Tibial nerve (tissue), 4 donors: ENCODE measurements around the gene SLC48A1. TPM values are rescaled to one million over a fixed set of nuclear protein-coding genes. Genes with fewer than 3 reads are reported as not detected.

Experiments
- DNase-seq, 2 donors: peaks; one replicate each; pipeline ENCODE4 v3.0.0-alpha.2; 2019; ENCODE audit warnings: low spot score in 2 of 2
- H3K27ac ChIP-seq, 4 donors: fragments of 200-600 bp; sonication (generic) in 3 of 4; one replicate each; pipeline ENCODE4 v1.5.1; 2017 to 2019; ENCODE audit warnings: mild to moderate bottlenecking in 1 of 4
- H3K27me3 ChIP-seq, 2 donors: fragments of 200-600 bp; sonication (generic) in 1 of 2; one replicate each; pipeline versions ENCODE4 v1.5.1 to v1.6.0; 2017 to 2019
- H3K36me3 ChIP-seq, 3 donors: fragments of 200-600 bp; sonication (generic); one replicate each; pipeline ENCODE4 v1.5.1; 2018 to 2019
- H3K4me1 ChIP-seq, 4 donors: fragments of 200-600 bp; sonication (generic) in 3 of 4; one replicate each; pipeline ENCODE4 v1.5.1; 2017 to 2019
- H3K4me3 ChIP-seq, 4 donors: fragments of 200-600 bp; sonication (generic) in 3 of 4; one replicate each; pipeline ENCODE4 v1.5.1; 2017 to 2019; ENCODE audit warnings: mild to moderate bottlenecking in 1 of 4, moderate library complexity in 1 of 4
- H3K9me3 ChIP-seq, 4 donors: fragments of 200-600 bp; sonication (generic) in 3 of 4; one replicate each; pipeline ENCODE4 v1.5.1; 2017 to 2019
- EP300 ChIP-seq, 2 donors: sonication (generic); formaldehyde crosslinking; IDR thresholded peaks; one replicate each; pipeline ENCODE4 v1.6.1; 2017; ENCODE audit warnings: antibody characterized with exemption in 2 of 2, mild to moderate bottlenecking in 1 of 2
- POLR2A ChIP-seq, 2 donors: fragments of 450-650 bp; IDR thresholded peaks; one replicate each; pipeline ENCODE4 v1.6.1; 2017; ENCODE audit warnings: antibody characterized with exemption in 2 of 2, mild to moderate bottlenecking in 2 of 2, moderate library complexity in 2 of 2
- WGBS, 2 donors: methylation state at CpG; one replicate each; pipeline ENCODE4 v1.1.5; 2018; 5-methylcytosine and 5-hydroxymethylcytosine counted together
- total RNA-seq, 4 donors: library from RNA; depleted of rRNA; stranded (reverse); fragments of >200 nt; gene quantifications; one replicate each; pipeline ENCODE4 v1.1.0, GENCODE V29; 2016
- TF ChIP-seq, protein P1 (sequence below), 5 experiments: fragments of 200-600 bp in 3 of 5; fragments of 450-650 bp in 2 of 5; sonication (generic) in 3 of 5; IDR thresholded peaks; one replicate each; pipeline ENCODE4 v1.5.1; 2016 to 2019; ENCODE audit warnings: antibody characterized with exemption in 5 of 5, mild to moderate bottlenecking in 3 of 5, moderate library complexity in 2 of 5

SLC48A1 gene
- total RNA-seq, 4 donors from 2014 or later, result 24.6 to 37.9 (median 33.8) TPM

- Histone ChIP-seq H3K4me1 (no peaks in the 10 kb centered on the region), H3K36me3 (peaks cover 0 to 5% (median 0%) of the 10 kb centered on the region in 3 donors), H3K9me3 (no peaks in the 10 kb centered on the region), H3K4me3 (no peak overlapping the region), H3K27me3 (no peaks in the 10 kb centered on the region), H3K27ac (no peak overlapping the region)
- WGBS, 2 donors, result 86 to 89% methylated on average over 4 of the region's 4 CpGs
- DNase-seq, result no peak
- TF ChIP-seq POLR2A (IDR thresholded peaks at IDR 0.05) (no peak), EP300 (IDR thresholded peaks at IDR 0.05) (no peak)
- TF ChIP-seq, protein P1, sequence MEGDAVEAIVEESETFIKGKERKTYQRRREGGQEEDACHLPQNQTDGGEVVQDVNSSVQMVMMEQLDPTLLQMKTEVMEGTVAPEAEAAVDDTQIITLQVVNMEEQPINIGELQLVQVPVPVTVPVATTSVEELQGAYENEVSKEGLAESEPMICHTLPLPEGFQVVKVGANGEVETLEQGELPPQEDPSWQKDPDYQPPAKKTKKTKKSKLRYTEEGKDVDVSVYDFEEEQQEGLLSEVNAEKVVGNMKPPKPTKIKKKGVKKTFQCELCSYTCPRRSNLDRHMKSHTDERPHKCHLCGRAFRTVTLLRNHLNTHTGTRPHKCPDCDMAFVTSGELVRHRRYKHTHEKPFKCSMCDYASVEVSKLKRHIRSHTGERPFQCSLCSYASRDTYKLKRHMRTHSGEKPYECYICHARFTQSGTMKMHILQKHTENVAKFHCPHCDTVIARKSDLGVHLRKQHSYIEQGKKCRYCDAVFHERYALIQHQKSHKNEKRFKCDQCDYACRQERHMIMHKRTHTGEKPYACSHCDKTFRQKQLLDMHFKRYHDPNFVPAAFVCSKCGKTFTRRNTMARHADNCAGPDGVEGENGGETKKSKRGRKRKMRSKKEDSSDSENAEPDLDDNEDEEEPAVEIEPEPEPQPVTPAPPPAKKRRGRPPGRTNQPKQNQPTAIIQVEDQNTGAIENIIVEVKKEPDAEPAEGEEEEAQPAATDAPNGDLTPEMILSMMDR (IDR thresholded peaks at IDR 0.05), result no peak
These were observed 25.9 kb upstream of the SLC48A1 start for GRCh38 chr12:47747126-47747525.

DNA sequence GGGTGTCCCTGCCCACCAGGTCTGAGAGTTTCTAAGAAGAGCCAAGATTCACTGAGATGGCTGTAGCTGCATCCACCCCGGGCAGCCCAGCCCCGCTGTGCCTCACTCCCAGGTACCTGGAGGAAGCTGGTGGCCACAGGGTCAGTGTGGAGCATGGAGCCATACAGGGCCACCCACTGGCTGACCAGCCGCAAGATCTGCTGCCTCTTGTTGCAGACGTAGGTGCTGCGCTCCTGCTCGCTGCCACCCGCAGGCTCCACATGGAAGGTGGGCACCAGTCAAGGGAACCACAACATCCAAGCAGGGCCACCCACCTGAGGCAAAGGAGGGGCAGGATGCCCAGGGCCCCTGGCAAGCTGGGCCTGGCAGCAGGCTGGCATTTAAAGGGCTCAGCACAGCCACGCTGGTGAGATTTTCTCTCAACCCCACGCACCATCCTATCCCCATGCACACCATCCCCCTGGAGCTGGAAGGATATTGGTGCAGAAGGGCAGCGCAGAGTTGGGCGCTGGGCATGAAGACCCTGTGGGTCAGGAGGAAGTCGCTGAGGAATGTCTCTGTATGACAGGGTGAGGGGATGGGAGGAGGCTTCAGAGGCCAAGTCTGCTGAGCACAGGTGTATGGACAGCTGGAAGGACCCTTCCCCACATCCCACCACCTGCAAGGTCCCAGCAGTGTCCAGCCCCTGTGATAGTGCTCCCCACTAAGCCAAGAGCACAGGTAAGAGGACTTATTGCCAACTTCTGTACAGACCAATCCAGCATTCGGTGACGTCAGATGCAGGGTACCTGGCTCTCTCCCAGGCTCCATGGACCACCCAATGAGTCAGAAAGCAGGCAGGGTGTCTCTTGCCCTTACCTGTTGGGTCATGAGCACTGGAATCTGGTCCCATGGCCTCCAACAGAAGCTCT lies 25.2 kb upstream of the SLC48A1 start:
- Histone ChIP-seq H3K4me3 (no peak overlapping the region), H3K27ac (no peak overlapping the region), H3K9me3 (no peaks in the 10 kb centered on the region), H3K36me3 (peaks cover 0 to 5% (median 0%) of the 10 kb centered on the region in 3 donors), H3K27me3 (no peaks in the 10 kb centered on the region), H3K4me1 (peaks cover 0 to 5% (median 0%) of the 10 kb centered on the region in 4 donors)
- TF ChIP-seq POLR2A (IDR thresholded peaks at IDR 0.05) (no peak), EP300 (IDR thresholded peaks at IDR 0.05) (no peak)
- TF ChIP-seq, protein P1 (IDR thresholded peaks at IDR 0.05), result no peak
- DNase-seq, result no peak
- 90 to 94% methylated on average over 12 to 13 of the region's 14 CpGs for WGBS, 2 donors

DNA sequence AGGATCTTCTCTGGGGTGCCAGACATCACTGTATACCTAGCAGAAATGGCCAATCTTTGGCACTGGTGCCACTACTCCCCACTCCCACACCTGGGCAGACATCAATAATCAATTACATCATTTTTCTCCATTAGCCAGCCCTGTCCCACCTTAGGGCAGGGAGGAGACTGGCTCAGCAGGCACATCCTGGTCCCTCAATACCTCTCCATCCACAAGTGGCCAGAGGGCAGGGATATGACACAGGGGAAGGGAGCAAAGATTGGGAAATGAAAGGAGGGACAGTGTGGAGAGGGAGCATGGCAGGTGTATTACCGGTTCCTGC lies 24.6 kb upstream of the SLC48A1 start:
- Histone ChIP-seq H3K27me3 (no peaks in the 10 kb centered on the region), H3K9me3 (no peaks in the 10 kb centered on the region), H3K27ac (no peak overlapping the region), H3K4me1 (peaks cover 0 to 11% (median 3%) of the 10 kb centered on the region in 4 donors), H3K36me3 (peaks cover 0 to 5% (median 0%) of the 10 kb centered on the region in 3 donors), H3K4me3 (no peak overlapping the region)
- no peak for DNase-seq
- TF ChIP-seq POLR2A (IDR thresholded peaks at IDR 0.05) (no peak), EP300 (IDR thresholded peaks at IDR 0.05) (no peak)
- TF ChIP-seq, protein P1 (IDR thresholded peaks at IDR 0.05), result no peak
- WGBS, 2 donors, result 91 to 100% methylated on average over 1 of the region's 1 CpG

DNA sequence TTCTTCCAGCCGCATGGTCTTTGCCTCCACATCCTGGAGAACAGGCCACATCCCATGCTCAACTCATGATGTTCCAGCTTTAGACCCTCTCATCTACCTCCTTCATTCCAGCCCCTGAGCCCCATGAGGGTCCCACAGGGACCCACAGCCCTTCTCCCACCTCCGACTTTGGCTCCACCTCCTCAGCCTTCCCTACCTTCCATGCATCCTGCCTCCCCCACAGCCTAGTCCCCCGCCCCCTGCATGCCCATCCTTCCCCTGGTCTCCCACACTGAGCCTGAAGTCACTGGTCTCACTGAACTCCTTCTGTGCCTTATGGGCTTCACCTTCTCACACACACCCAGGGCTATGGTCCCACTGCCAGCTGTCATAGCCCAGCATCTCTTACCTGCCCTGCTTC lies 24.1 kb upstream of the SLC48A1 start:
- 86 to 90% methylated on average over 3 of the region's 3 CpGs for WGBS, 2 donors
- no peak for DNase-seq
- Histone ChIP-seq H3K27me3 (no peaks in the 10 kb centered on the region), H3K27ac (no peak overlapping the region), H3K36me3 (peaks cover 0 to 5% (median 0%) of the 10 kb centered on the region in 3 donors), H3K9me3 (no peaks in the 10 kb centered on the region), H3K4me3 (no peak overlapping the region), H3K4me1 (peaks cover 0 to 15% (median 7%) of the 10 kb centered on the region in 4 donors)
- no peak for TF ChIP-seq POLR2A (IDR thresholded peaks at IDR 0.05)
- TF ChIP-seq, protein P1 (IDR thresholded peaks at IDR 0.05), result no peak
- no peak for TF ChIP-seq EP300 (IDR thresholded peaks at IDR 0.05)

DNA sequence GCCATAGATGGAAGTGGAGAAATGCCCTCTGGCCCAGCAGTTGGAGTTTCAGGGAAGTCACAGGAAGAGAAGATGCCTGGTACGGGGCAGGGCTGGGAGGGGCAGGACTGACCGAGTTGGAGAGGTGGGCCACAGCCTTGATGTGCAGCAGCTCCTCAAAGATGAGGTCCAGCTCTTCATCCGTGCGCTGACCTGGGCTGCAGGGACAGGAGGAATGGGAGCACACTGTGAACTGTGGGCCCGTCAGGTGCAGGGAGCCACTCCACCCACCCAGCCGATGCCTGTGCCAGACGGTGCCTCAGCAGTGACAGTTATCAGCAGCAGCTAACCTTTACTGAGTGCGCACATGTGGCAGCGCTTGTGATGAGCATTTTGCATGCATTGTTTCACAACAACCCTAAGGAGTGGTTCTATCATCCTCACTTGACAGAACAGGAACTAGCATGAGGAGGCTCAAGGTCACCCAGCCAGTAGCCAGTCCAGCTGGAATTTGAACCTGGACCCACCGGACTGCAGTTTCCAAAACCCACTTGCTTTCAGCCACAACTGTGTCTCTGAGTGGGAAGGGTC lies 22.7 kb upstream of the SLC48A1 start:
- H3K4me1 ChIP-seq, result peaks cover 0 to 26% (median 16%) of the 10 kb centered on the region in 4 donors
- WGBS, 2 donors, result 84 to 87% methylated on average over 10 of the region's 10 CpGs
- no peak overlapping the region for H3K4me3 ChIP-seq
- DNase-seq, result no peak
- H3K27ac ChIP-seq, result no peak overlapping the region
- H3K9me3 ChIP-seq, result no peaks in the 10 kb centered on the region
- peaks cover 0 to 5% (median 0%) of the 10 kb centered on the region in 3 donors for H3K36me3 ChIP-seq
- no peaks in the 10 kb centered on the region for H3K27me3 ChIP-seq
- no peak for TF ChIP-seq EP300 (IDR thresholded peaks at IDR 0.05)
- no peak for TF ChIP-seq POLR2A (IDR thresholded peaks at IDR 0.05)
- TF ChIP-seq, protein P1 (IDR thresholded peaks at IDR 0.05), result no peak
